ENCODE data around the gene TTC33. TPM values are rescaled to one million over a fixed set of nuclear protein-coding genes. Genes with fewer than 3 reads are reported as not detected.

The TTC33 gene
- total and polyA plus RNA-seq, 2 of the 4 experiments (the other 2 are of a cell fraction), result 3.1 to 8.1 TPM

DNA sequence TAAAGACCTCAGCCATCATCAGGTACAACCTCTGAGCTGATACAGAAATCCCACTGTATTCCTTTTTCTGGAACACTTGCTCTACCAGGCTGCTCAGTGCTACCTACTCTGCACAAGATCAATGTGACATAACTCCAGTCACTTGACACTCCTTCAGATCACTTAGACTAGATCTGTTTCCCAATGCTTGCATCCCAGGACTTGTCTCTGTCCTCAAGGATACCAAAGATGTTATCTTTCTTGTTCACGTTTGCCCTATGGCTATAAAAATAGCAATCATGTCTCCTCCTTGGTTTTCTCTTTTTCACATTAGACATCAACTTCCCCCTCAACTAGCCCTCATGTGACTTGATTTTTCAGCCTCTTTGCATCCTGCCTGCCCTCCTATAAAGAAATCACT is 264.1 kb downstream of the TTC33 start:
- intact Hi-C loops (cut with micrococcal nuclease) (no loop called here), in situ Hi-C loops (cut with MboI; ENCODE audit: low sequenced_read_pairs) (no loop called here), dilution Hi-C loops (cut with HindIII; ENCODE audit: low sequenced_read_pairs, unreplicated experiment) (no loop called here)
- Histone ChIP-seq H3K27ac (ENCODE audit: insufficient read depth, low read length) (no peak overlapping the region), H3K23ac (ENCODE audit: low read depth, low read length) (no peak overlapping the region), H3K4me2 (ENCODE audit: low read depth, low read length) (no peak overlapping the region), H3K4ac (ENCODE audit: low read depth, low read length) (no peak overlapping the region), H4K91ac (ENCODE audit: insufficient read depth, low read depth, low read length) (no peak overlapping the region), H3K4me3 (ENCODE audit: insufficient read depth, low read depth, low read length) (no peak overlapping the region), H3K27me3 (ENCODE audit: control insufficient read depth, insufficient read depth, low read length) (no peaks in the 10 kb centered on the region), H3K36me3 (ENCODE audit: control insufficient read depth, insufficient read depth, low read length) (no peaks in the 10 kb centered on the region), H2AK5ac (ENCODE audit: low read depth, low read length) (no peak overlapping the region), H3K14ac (replicated peaks; ENCODE audit: low read depth, low read length) (no peak overlapping the region), H2BK20ac (ENCODE audit: low read depth, low read length) (no peak overlapping the region), H2BK5ac (ENCODE audit: low read depth, low read length, poor library complexity, severe bottlenecking) (no peak overlapping the region), H3K18ac (ENCODE audit: low read depth, low read length) (no peak overlapping the region), H2AFZ (replicated peaks; ENCODE audit: low read length, poor library complexity) (no peak overlapping the region), H4K8ac (ENCODE audit: low read depth in 2 of 2, low read length in 2 of 2) (no peak overlapping the region), H3K4me1 (ENCODE audit: control insufficient read depth, insufficient read depth, low read length) (no peaks in the 10 kb centered on the region; the same call in 1 of the 2 replicates), H2AK9ac (replicated peaks; ENCODE audit: low read depth, low read length, poor library complexity) (no peak overlapping the region), H3K9ac (ENCODE audit: low read depth, low read length) (no peak overlapping the region), H4K5ac (ENCODE audit: low read depth, low read length) (no peak overlapping the region), H3K9me1 (ENCODE audit: insufficient read depth, low read length) (peaks cover 2% of the 10 kb centered on the region; the same call in 1 of the 2 replicates), H2BK120ac (ENCODE audit: low read depth, low read length) (no peak overlapping the region), H3K9me3 (ENCODE audit: control insufficient read depth, insufficient read depth, low read length) (no peaks in the 10 kb centered on the region), H3K79me1 (ENCODE audit: low read depth in 1 of 2, low read length in 2 of 2) (no peaks in the 10 kb centered on the region), H4K20me1 (ENCODE audit: insufficient read depth, low read length) (no peaks in the 10 kb centered on the region), H2BK15ac (ENCODE audit: low read depth, low read length) (peak overlapping the region; percentile 14; the same call in 1 of the 3 replicates), H3K56ac (ENCODE audit: extremely low read depth, insufficient read depth, low read length) (no peak overlapping the region)
- 100% methylated on average over 1 of the region's 1 CpG; no CpG with 5 or more reads in 1 of the 2 experiments for WGBS, 2 experiments (ENCODE audit: extremely low coverage in 2 of 2, insufficient read length in 1 of 2)
- BruUV-seq (replicated peaks), result no TSS peak
- no peak for DNase-seq
- TF ChIP-seq RCOR1 (IDR thresholded peaks at IDR 0.05; ENCODE audit: insufficient replicate concordance, low read length) (no peak), SMC3 (IDR thresholded peaks at IDR 0.05; ENCODE audit: low read depth, low read length) (no peak), NFE2L2 (IDR thresholded peaks at IDR 0.05; ENCODE audit: low read depth, low read length) (no peak), BHLHE40 (IDR thresholded peaks at IDR 0.05; ENCODE audit: low read depth, low read length) (no peak), FOS (IDR thresholded peaks at IDR 0.05; ENCODE audit: low read depth, low read length) (no peak), RAD21 (IDR thresholded peaks at IDR 0.05; ENCODE audit: low read length) (no peak), CEBPB (IDR thresholded peaks at IDR 0.05; ENCODE audit: low read depth, low read length) (no peak)
- ChIA-PET CTCF (no interaction called here), POLR2A (ENCODE audit: unreplicated experiment) (no interaction called here)
- no peak for ATAC-seq (ENCODE audit: low read depth)

Measured in IMR-90 (cell line).